HUES64 (cell line): ENCODE data around the gene NECTIN4.

Experiments
- H3K27ac ChIP-seq: 2 replicates; pipeline ENCODE4 v1.7.0; 2013; ENCODE audit warnings: low read depth, low read length, inconsistent platforms
- H3K27me3 ChIP-seq: 2 replicates; pipeline ENCODE4 v1.6.1; 2013; ENCODE audit warnings: mild to moderate bottlenecking, low read length; ENCODE audit not compliant: insufficient read depth
- H3K36me3 ChIP-seq: 2 replicates; pipeline ENCODE4 v1.6.1; 2013; ENCODE audit warnings: mild to moderate bottlenecking, low read length; ENCODE audit not compliant: insufficient read depth
- H3K4me1 ChIP-seq: 2 replicates; pipeline ENCODE4 v1.6.1; 2013; ENCODE audit warnings: mild to moderate bottlenecking, low read length, moderate library complexity; ENCODE audit not compliant: insufficient read depth
- H3K4me3 ChIP-seq: 2 replicates; pipeline ENCODE4 v1.5.1; 2013; ENCODE audit warnings: mild to moderate bottlenecking, low read length, moderate library complexity
- H3K9ac ChIP-seq: 2 replicates; pipeline ENCODE4 v1.6.1; 2013; ENCODE audit warnings: mild to moderate bottlenecking, low read depth, low read length
- H3K9me3 ChIP-seq: 2 replicates; pipeline ENCODE4 v1.6.1; 2013; ENCODE audit warnings: low read depth, low read length; ENCODE audit not compliant: insufficient read depth
- WGBS: fragments of 150-250, 120-280 bp; methylation state at CpG from one replicate; pipeline ENCODE4 v1.1.7; 2013; ENCODE audit warnings: missing lambda C conversion rate; 5-methylcytosine and 5-hydroxymethylcytosine counted together

The NECTIN4 gene

GRCh38 chr1:161090617-161091016 lies 1.3 kb upstream of the NECTIN4 start:
- Histone ChIP-seq H3K9ac (no peak overlapping the region), H3K4me3 (no peak overlapping the region), H3K27ac (no peak overlapping the region), H3K36me3 (no peaks in the 10 kb centered on the region), H3K9me3 (no peaks in the 10 kb centered on the region), H3K4me1 (peaks cover 8% of the 10 kb centered on the region; the same call in 1 of the 2 replicates), H3K27me3 (no peaks in the 10 kb centered on the region)
- 91% methylated on average over 3 of the region's 3 CpGs for WGBS

- Histone ChIP-seq H3K36me3 (no peaks in the 10 kb centered on the region), H3K9me3 (no peaks in the 10 kb centered on the region), H3K4me1 (peaks cover 13% of the 10 kb centered on the region; the same call in 1 of the 2 replicates), H3K27me3 (no peaks in the 10 kb centered on the region), H3K4me3 (no peak overlapping the region), H3K9ac (no peak overlapping the region), H3K27ac (no peak overlapping the region)
- 93% methylated on average over 5 of the region's 5 CpGs for WGBS
These were observed 580 bp upstream of the NECTIN4 start for GRCh38 chr1:161089938-161090337.

- Histone ChIP-seq H3K9me3 (no peaks in the 10 kb centered on the region), H3K27ac (no peak overlapping the region), H3K4me1 (peaks cover 15% of the 10 kb centered on the region; the same call in 1 of the 2 replicates), H3K36me3 (no peaks in the 10 kb centered on the region), H3K9ac (no peak overlapping the region), H3K27me3 (no peaks in the 10 kb centered on the region), H3K4me3 (no peak overlapping the region)
- 87% methylated on average over 2 of the region's 3 CpGs for WGBS
These were observed 709 bp downstream of the NECTIN4 start for GRCh38 chr1:161088587-161089110.

GRCh38 chr1:161086457-161086856 lies 2.9 kb downstream of the NECTIN4 start:
- H3K27ac ChIP-seq: no peak overlapping the region
- H3K9ac ChIP-seq: no peak overlapping the region
- 73% methylated on average over 4 of the region's 4 CpGs for WGBS
- no peak overlapping the region for H3K4me3 ChIP-seq
- no peaks in the 10 kb centered on the region for H3K27me3 ChIP-seq
- no peaks in the 10 kb centered on the region for H3K9me3 ChIP-seq
- peaks cover 19% of the 10 kb centered on the region; the same call in 1 of the 2 replicates for H3K4me1 ChIP-seq
- H3K36me3 ChIP-seq: no peaks in the 10 kb centered on the region

- WGBS: 58% methylated on average over 2 of the region's 2 CpGs
- peaks cover 19% of the 10 kb centered on the region; the same call in 1 of the 2 replicates for H3K4me1 ChIP-seq
- no peak overlapping the region for H3K4me3 ChIP-seq
- no peak overlapping the region for H3K9ac ChIP-seq
- no peak overlapping the region for H3K27ac ChIP-seq
- H3K36me3 ChIP-seq: no peaks in the 10 kb centered on the region
- no peaks in the 10 kb centered on the region for H3K27me3 ChIP-seq
- H3K9me3 ChIP-seq: no peaks in the 10 kb centered on the region
These were observed 4.2 kb downstream of the NECTIN4 start for GRCh38 chr1:161085165-161085564.

GRCh38 chr1:161084597-161084988 lies 4.8 kb downstream of the NECTIN4 start:
- no peak overlapping the region for H3K4me3 ChIP-seq
- no peaks in the 10 kb centered on the region for H3K36me3 ChIP-seq
- no peaks in the 10 kb centered on the region for H3K27me3 ChIP-seq
- H3K27ac ChIP-seq: no peak overlapping the region
- H3K9me3 ChIP-seq: no peaks in the 10 kb centered on the region
- H3K4me1 ChIP-seq: peaks cover 19% of the 10 kb centered on the region; the same call in 1 of the 2 replicates
- no CpG with 5 or more reads among the region's 1 CpG for WGBS
- no peak overlapping the region for H3K9ac ChIP-seq

GRCh38 chr1:161083748-161084596 lies 5.4 kb downstream of the NECTIN4 start:
- Histone ChIP-seq H3K36me3 (no peaks in the 10 kb centered on the region), H3K4me3 (no peak overlapping the region), H3K9me3 (no peaks in the 10 kb centered on the region), H3K27ac (no peak overlapping the region), H3K4me1 (peaks cover 19% of the 10 kb centered on the region; the same call in 1 of the 2 replicates), H3K27me3 (no peaks in the 10 kb centered on the region), H3K9ac (no peak overlapping the region)
- 87% methylated on average over 10 of the region's 10 CpGs for WGBS

- H3K27ac ChIP-seq: no peak overlapping the region
These were observed 6.2 kb downstream of the NECTIN4 start for GRCh38 chr1:161082996-161083747.

GRCh38 chr1:161082483-161082882 lies 6.9 kb downstream of the NECTIN4 start:
- Histone ChIP-seq H3K27me3 (no peaks in the 10 kb centered on the region), H3K36me3 (no peaks in the 10 kb centered on the region), H3K9me3 (no peaks in the 10 kb centered on the region), H3K9ac (no peak overlapping the region), H3K27ac (no peak overlapping the region), H3K4me3 (no peak overlapping the region), H3K4me1 (peaks cover 19% of the 10 kb centered on the region; the same call in 1 of the 2 replicates)
- WGBS: 89% methylated on average over 2 of the region's 2 CpGs

More at GRCh38 chr1:161082996-161083747, 6.2 kb downstream of the NECTIN4 start:
- WGBS: 70% methylated on average over 8 of the region's 8 CpGs
- H3K36me3 ChIP-seq: no peaks in the 10 kb centered on the region
- H3K4me3 ChIP-seq: no peak overlapping the region
- peaks cover 19% of the 10 kb centered on the region; the same call in 1 of the 2 replicates for H3K4me1 ChIP-seq
- H3K9me3 ChIP-seq: no peaks in the 10 kb centered on the region
- H3K27me3 ChIP-seq: no peaks in the 10 kb centered on the region
- H3K9ac ChIP-seq: no peak overlapping the region

- Histone ChIP-seq H3K27me3 (no peaks in the 10 kb centered on the region), H3K27ac (no peak overlapping the region), H3K9me3 (no peaks in the 10 kb centered on the region), H3K4me3 (no peak overlapping the region), H3K9ac (no peak overlapping the region), H3K4me1 (peaks cover 18% of the 10 kb centered on the region; the same call in 1 of the 2 replicates), H3K36me3 (no peaks in the 10 kb centered on the region)
- WGBS: 74% methylated on average over 5 of the region's 5 CpGs
These were observed 7.8 kb downstream of the NECTIN4 start for GRCh38 chr1:161081519-161081918.
